Measurements from ENCODE around the gene TNFSF13B. TPM values are rescaled to one million over a fixed set of nuclear protein-coding genes. Genes with fewer than 3 reads are reported as not detected.
"Not testable (repeated sequence)": the region's sequence is repeated elsewhere in the genome, so short reads cannot be mapped to it uniquely, and the experiment has no call there.

The TNFSF13B gene
- total and polyA plus RNA-seq, 8 donors = 0.47 to 4.1 (median 1.7) TPM

- peaks cover 0 to 3% (median 0%) of the 10 kb centered on the region in 3 donors for H3K4me1 ChIP-seq
- no peak for DNase-seq
- H3K9me3 ChIP-seq = no peaks in the 10 kb centered on the region
- no peak for TF ChIP-seq CTCF (IDR thresholded peaks at IDR 0.05)
- no peaks in the 10 kb centered on the region for H3K36me3 ChIP-seq
- no peak overlapping the region for H3K4me3 ChIP-seq
- no peak for FAIRE-seq
- intact Hi-C loops (cut with DNase I) = no loop called here
- no peak overlapping the region for H3K27ac ChIP-seq
- no peaks in the 10 kb centered on the region for H3K27me3 ChIP-seq
- ATAC-seq = no peak
These were observed 36.1 kb downstream of the TNFSF13B start for GRCh38 chr13:108305655-108306054.

DNA sequence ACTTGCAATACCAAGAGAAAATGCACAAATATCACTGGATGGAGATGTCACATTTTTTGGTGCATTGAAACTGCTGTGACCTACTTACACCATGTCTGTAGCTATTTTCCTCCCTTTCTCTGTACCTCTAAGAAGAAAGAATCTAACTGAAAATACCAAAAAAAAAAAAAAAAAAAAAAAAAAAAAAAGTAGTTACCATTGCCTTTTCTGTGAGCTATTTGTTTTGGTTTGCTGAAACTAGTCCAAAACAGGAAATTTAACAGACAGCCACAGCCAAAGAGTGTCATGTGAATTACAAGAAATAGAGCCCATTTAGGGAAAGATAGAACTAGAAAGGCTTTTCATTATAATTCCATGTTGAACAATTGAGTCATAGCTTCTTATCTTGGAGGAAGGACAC lies 37.3 kb downstream of the TNFSF13B start:
- FAIRE-seq (no peak), DNase-seq (no peak), ATAC-seq (no peak)
- intact Hi-C loops (cut with DNase I) = no loop called here
- Histone ChIP-seq H3K27ac (no peak overlapping the region), H3K4me3 (no peak overlapping the region), H3K4me1 (peaks cover 0 to 3% (median 0%) of the 10 kb centered on the region in 3 donors), H3K9me3 (no peaks in the 10 kb centered on the region), H3K36me3 (no peaks in the 10 kb centered on the region), H3K27me3 (no peaks in the 10 kb centered on the region)
- TF ChIP-seq CTCF (IDR thresholded peaks at IDR 0.05) = no peak

DNA sequence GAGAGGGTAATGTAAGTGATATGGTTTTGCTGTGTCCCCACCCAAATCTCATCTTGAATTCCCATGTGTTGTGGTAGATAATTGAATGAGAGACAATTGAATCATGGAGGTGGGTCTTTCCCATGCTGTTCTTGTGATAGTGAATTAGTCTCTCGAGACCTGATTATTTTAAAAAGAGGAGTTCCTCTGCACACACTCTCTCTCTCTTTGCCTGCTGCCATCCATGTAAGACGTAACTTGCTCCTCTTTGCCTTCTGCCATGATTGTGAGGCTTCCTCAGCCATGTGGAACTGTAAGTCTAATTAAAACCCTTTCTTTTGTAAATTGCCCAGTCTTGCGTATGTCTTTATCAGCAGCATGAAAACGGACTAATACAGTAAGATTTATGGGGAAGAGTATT lies 42.1 kb downstream of the TNFSF13B start:
- H3K4me3 ChIP-seq; H3K27me3 ChIP-seq; intact Hi-C loops (cut with DNase I); FAIRE-seq; DNase-seq; H3K4me1 ChIP-seq; H3K9me3 ChIP-seq; ATAC-seq; H3K27ac ChIP-seq; H3K36me3 ChIP-seq: not testable (repeated sequence)
- WGBS, 2 donors = 76 to 84% methylated on average over 4 of the region's 4 CpGs

DNA sequence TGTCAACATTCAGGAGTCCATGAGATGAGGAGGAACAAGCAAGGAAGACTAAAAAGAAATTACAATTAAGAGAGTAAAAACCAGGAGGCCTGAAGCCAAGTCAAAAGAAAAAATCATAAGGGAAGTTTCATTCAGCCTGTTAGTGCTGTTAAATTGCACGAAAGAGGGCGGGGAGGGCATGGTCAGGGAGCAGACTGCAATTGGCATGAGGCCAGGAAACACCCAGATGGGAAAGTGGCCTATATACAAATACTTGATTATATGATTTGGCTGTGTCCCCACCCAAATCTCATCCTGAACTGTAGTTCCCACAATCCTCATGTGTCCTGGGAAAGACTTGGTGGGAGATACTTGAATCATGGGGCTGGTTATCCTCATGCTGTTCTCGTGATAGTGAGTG lies 43.9 kb downstream of the TNFSF13B start:
- ATAC-seq (no peak), DNase-seq (no peak), FAIRE-seq (no peak)
- Histone ChIP-seq H3K4me3 (no peak overlapping the region), H3K27ac (no peak overlapping the region), H3K4me1 (no peaks in the 10 kb centered on the region), H3K9me3 (no peaks in the 10 kb centered on the region), H3K36me3 (no peaks in the 10 kb centered on the region), H3K27me3 (no peaks in the 10 kb centered on the region)
- TF ChIP-seq CTCF (IDR thresholded peaks at IDR 0.05) = no peak
- intact Hi-C loops (cut with DNase I) = no loop called here
- 72 to 88% methylated on average over 3 of the region's 3 CpGs for WGBS, 2 donors

DNA sequence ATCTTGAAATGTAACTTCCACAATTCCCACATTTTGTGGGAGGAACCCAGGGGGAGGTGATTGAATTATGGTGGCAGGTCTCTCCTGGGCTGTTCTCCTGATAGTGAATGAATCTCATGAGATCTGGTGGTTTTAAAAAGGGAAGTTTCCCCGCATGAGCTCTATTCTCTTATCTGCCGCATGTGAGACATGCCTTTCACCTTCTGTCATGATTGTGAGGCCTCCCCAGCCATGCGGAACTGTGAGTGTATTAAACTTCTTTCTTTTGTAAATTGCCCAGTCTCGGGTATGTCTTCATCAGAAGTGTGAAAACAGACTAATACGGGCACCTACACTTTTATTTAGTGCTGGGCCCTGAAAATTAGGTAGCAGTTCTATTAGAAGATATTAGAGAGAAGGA lies 45.8 kb downstream of the TNFSF13B start:
- Histone ChIP-seq H3K4me1 (no peaks in the 10 kb centered on the region), H3K4me3 (no peak overlapping the region), H3K27ac (no peak overlapping the region), H3K9me3 (no peaks in the 10 kb centered on the region), H3K27me3 (no peaks in the 10 kb centered on the region), H3K36me3 (no peaks in the 10 kb centered on the region)
- TF ChIP-seq CTCF (IDR thresholded peaks at IDR 0.05) = no peak
- ATAC-seq (no peak), FAIRE-seq (no peak), DNase-seq (no peak)
- intact Hi-C loops (cut with DNase I) = no loop called here
- 71 to 79% methylated on average over 5 of the region's 5 CpGs for WGBS, 2 donors

DNA sequence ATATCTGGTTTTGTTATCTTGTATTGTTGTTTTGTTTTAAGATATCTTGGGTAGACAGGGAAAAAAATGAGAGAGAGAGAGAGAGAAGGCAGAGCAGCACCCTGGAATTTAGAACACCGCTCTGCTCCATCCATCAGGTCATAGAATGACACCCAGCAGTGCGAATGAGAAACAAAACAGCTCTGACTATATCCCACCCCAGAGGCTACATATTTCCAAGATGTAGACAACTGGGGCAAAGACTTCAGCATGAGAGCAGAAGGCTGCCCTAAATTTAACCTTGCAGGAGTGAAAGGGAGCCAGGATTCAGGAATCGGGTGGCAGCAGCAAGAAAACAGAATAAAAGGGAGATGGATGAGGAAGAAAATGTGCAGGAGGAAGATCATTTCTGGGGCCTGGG lies 46.5 kb downstream of the TNFSF13B start:
- Histone ChIP-seq H3K36me3 (no peaks in the 10 kb centered on the region), H3K9me3 (no peaks in the 10 kb centered on the region), H3K27ac (no peak overlapping the region), H3K4me3 (no peak overlapping the region), H3K27me3 (no peaks in the 10 kb centered on the region), H3K4me1 (no peaks in the 10 kb centered on the region)
- intact Hi-C loops (cut with DNase I) = no loop called here
- ATAC-seq (no peak), FAIRE-seq (no peak), DNase-seq (no peak)
- TF ChIP-seq CTCF (IDR thresholded peaks at IDR 0.05) = no peak
- 71 to 80% methylated on average over 3 of the region's 3 CpGs for WGBS, 2 donors

Measured in pancreas (tissue), 10 donors.